GM12801 (cell line): ENCODE measurements around the gene ZNF175.

Experiments used
- CTCF ChIP-seq: IDR thresholded peaks from one replicate; pipeline ENCODE4 v1.5.1; 2011; ENCODE audit warnings: control low read depth; ENCODE audit not compliant: insufficient read length; ENCODE audit errors: extremely low read depth

Gene ZNF175

GRCh38 chr19:51531349-51532315 lies 39.5 kb upstream of the ZNF175 start, which contains the start of gene SIGLEC6:
TSS of gene SIGLEC6 (minus strand) at chr19:51531670. CDS start at chr19:51531648, 22 bp downstream.
- no peak for TF ChIP-seq CTCF

GRCh38 chr19:51535535-51535934 lies 35.5 kb upstream of the ZNF175 start:
- TF ChIP-seq CTCF, result no peak

DNA sequence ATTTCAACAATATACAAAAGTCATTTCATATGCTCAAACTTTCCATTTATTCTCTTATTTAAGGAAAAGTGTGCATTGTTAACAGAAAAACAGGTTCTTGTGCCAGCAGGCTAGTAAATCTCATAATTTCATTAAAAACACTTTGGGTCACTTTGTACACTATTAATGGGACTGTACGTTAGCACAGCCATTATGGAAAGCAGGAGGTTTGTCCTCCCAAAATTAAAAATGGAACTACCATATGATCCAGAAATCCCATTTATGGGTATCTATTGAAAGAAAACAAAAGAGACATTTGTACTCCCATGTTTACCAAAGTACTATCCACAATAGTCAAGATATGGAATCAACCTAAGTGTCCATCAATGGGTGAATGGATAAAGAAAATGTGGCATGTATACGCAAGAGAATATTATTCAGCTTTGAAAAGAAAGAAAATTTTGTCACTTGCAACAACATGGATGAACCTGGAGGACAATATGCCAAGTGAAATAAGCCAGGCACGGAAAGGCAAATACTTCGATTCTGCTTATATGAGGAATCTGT lies 31.2 kb upstream of the ZNF175 start:
- TF ChIP-seq CTCF, result no peak

DNA sequence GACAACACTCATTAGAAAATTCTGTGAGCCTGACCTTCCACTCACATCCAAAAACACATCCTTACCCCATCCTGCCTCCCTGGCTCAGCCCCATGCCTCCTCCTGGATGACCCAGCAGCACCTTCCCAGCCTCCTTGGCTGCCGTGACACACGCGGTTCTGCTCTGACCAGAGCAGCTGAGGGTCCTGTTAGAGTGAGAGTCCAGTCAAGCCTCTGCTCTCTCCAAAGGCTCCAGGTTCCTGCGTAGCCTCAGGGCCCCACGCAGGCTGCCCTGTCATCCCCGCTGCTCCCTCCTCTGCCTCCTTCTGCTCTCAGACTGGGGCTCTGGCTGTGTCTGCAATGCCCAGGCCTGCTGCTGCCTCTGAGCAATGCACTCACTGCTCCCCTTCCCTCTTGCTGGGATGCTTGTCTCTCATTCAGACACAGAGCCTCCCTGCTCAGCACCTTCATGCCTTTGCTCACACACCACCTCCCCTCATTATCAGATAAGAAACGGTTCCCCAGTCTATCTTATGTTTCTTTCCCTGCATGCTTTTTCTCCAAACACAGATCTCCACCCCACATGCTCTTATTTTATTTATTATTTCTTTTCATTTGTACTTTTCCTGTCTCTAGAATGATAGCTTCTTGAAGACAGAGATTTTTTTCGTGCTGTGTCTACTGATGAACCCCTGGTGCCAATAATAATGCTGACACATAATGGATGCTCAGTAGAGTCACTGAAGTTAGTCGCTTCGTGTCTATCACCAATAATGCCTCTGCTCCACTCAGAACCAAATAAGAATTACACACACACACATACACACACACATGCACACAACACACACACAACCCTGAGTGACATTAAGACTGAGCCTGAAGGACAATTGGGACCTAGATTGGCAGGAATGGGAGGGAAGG lies 29.4 kb upstream of the ZNF175 start:
- TF ChIP-seq CTCF, result no peak

GRCh38 chr19:51542699-51543098 lies 28.4 kb upstream of the ZNF175 start:
- no peak for TF ChIP-seq CTCF

GRCh38 chr19:51544038-51544437 lies 27.0 kb upstream of the ZNF175 start:
- no peak for TF ChIP-seq CTCF
